Sigmoid colon (tissue), 4 donors: ENCODE data around the gene CTNS.

Source experiments
- POLR2A ChIP-seq, 2 donors: fragments of 450-650 bp; IDR thresholded peaks; one replicate each; pipeline ENCODE4 v1.6.1; 2016; ENCODE audit warnings: antibody characterized with exemption in 2 of 2, mild to moderate bottlenecking in 2 of 2, moderate library complexity in 2 of 2
- POLR2AphosphoS5 ChIP-seq, 4 donors: sonication (generic); formaldehyde crosslinking; IDR thresholded peaks; one replicate each; pipeline ENCODE4 v1.6.1; 2017; ENCODE audit warnings: antibody characterized with exemption in 4 of 4
- TF ChIP-seq, protein P1 (sequence below), 4 experiments: fragments of 450-650 bp in 3 of 4; fragments of 200-600 bp in 1 of 4; IDR thresholded peaks; one replicate each; pipeline ENCODE4 v1.5.1; 2016 to 2019; ENCODE audit warnings: antibody characterized with exemption in 4 of 4, mild to moderate bottlenecking in 3 of 4, moderate library complexity in 2 of 4

GRCh38 chr17:3698139-3698538, 61.6 kb downstream of the CTNS start:
- TF ChIP-seq POLR2A (IDR thresholded peaks at IDR 0.05) (no peak), POLR2AphosphoS5 (IDR thresholded peaks at IDR 0.05) (no peak)
- TF ChIP-seq, protein P1, sequence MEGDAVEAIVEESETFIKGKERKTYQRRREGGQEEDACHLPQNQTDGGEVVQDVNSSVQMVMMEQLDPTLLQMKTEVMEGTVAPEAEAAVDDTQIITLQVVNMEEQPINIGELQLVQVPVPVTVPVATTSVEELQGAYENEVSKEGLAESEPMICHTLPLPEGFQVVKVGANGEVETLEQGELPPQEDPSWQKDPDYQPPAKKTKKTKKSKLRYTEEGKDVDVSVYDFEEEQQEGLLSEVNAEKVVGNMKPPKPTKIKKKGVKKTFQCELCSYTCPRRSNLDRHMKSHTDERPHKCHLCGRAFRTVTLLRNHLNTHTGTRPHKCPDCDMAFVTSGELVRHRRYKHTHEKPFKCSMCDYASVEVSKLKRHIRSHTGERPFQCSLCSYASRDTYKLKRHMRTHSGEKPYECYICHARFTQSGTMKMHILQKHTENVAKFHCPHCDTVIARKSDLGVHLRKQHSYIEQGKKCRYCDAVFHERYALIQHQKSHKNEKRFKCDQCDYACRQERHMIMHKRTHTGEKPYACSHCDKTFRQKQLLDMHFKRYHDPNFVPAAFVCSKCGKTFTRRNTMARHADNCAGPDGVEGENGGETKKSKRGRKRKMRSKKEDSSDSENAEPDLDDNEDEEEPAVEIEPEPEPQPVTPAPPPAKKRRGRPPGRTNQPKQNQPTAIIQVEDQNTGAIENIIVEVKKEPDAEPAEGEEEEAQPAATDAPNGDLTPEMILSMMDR (IDR thresholded peaks at IDR 0.05), result no peak
